HepG2 (cell line): Measurements from ENCODE around the gene HINFP. TPM values are rescaled to one million over a fixed set of nuclear protein-coding genes. Genes with fewer than 3 reads are reported as not detected.

Experiments used
- HNRNPUL1 ChIP-seq: fragments of 200-400 bp; formaldehyde crosslinking; IDR thresholded peaks from 2 replicates; pipeline ENCODE4 v1.6.1; 2017; ENCODE audit warnings: low read depth, mild to moderate bottlenecking, low read length, moderate library complexity
- IRX3 ChIP-seq: sonication (generic); formaldehyde crosslinking; IDR thresholded peaks from 2 replicates; pipeline ENCODE4 v1.8.1; 2023; ENCODE audit warnings: mild to moderate bottlenecking, low read depth, missing genetic modification reagents, borderline replicate concordance
- MIER2 ChIP-seq: IDR thresholded peaks from 2 replicates; pipeline ENCODE4 v1.6.1; 2016; ENCODE audit warnings: missing biosample characterization, missing genetic modification reagents
- NCOR1 ChIP-seq: fragments of 200-600 bp; sonication (generic); IDR thresholded peaks from 2 replicates; pipeline ENCODE4 v1.7.0; 2017; ENCODE audit warnings: antibody characterized with exemption, low read length, borderline replicate concordance
- RBAK ChIP-seq: sonication (generic); formaldehyde crosslinking; IDR thresholded peaks from 2 replicates; pipeline ENCODE4 v1.5.1; 2020; ENCODE audit warnings: mild to moderate bottlenecking, missing genetic modification reagents
- RBFOX2 ChIP-seq: fragments of 200-400 bp; formaldehyde crosslinking; IDR thresholded peaks from 2 replicates; pipeline ENCODE4 v1.6.1; 2017; ENCODE audit warnings: low read depth, mild to moderate bottlenecking, low read length
- THAP11 ChIP-seq: IDR thresholded peaks from 2 replicates; pipeline ENCODE4 v1.6.1; 2016; ENCODE audit warnings: missing biosample characterization, missing genetic modification reagents
- YY1 ChIP-seq: IDR thresholded peaks from 2 replicates; pipeline ENCODE4 v1.6.1; 2011; ENCODE audit warnings: low read length, low read depth, moderate library complexity, mild to moderate bottlenecking; ENCODE audit not compliant: insufficient read depth, insufficient replicate concordance
- ZBTB38 ChIP-seq: sonication (generic); formaldehyde crosslinking; IDR thresholded peaks from 2 replicates; pipeline ENCODE4 v1.5.1; 2020; ENCODE audit warnings: mild to moderate bottlenecking, missing genetic modification reagents
- ZNF317 ChIP-seq: sonication (generic); formaldehyde crosslinking; IDR thresholded peaks from 2 replicates; pipeline ENCODE4 v1.5.0; 2020; ENCODE audit warnings: mild to moderate bottlenecking, missing genetic modification reagents
- ZNF709 ChIP-seq: sonication (generic); formaldehyde crosslinking; IDR thresholded peaks from 2 replicates; pipeline ENCODE4 v1.5.0; 2020; ENCODE audit warnings: mild to moderate bottlenecking, missing genetic modification reagents
- ZNF782 ChIP-seq: sonication (generic); formaldehyde crosslinking; IDR thresholded peaks from 2 replicates; pipeline ENCODE4 v1.4.0; 2020; ENCODE audit warnings: missing genetic modification reagents, mild to moderate bottlenecking, borderline replicate concordance
- ZNF883 ChIP-seq: sonication (generic); formaldehyde crosslinking; IDR thresholded peaks from 2 replicates; pipeline ENCODE4 v1.5.1; 2020; ENCODE audit warnings: mild to moderate bottlenecking, missing genetic modification reagents; ENCODE audit errors: not compliant biosample characterization
- polyA plus RNA-seq, 8 experiments: library from polyadenylated mRNA; depleted of rRNA in 3 of 8; stranded (reverse) in 7 of 8; unstranded in 1 of 8; fragments of >200 nt; fragmentation: Illumina TruSeq in 4 of 8; extraction: Trizol in 4 of 8; gene quantifications; 2 replicates each; pipeline versions ENCODE4 v1.2.1 to v1.2.3, GENCODE V29; 2011 to 2016; ENCODE audit warnings: low read depth in 4 of 8, missing spikeins in 1 of 8, mixed read lengths in 1 of 8; ENCODE audit not compliant: insufficient read depth in 1 of 8
- total RNA-seq, 5 experiments: library from RNA; depleted of rRNA; stranded (reverse); fragments of >200 nt; fragmentation: Illumina TruSeq; extraction: Trizol; gene quantifications; 2 replicates each; pipeline ENCODE4 v1.2.3, GENCODE V29; 2016; ENCODE audit warnings: low read depth in 1 of 5
- TF ChIP-seq, protein P1 (sequence below): sonication (generic); formaldehyde crosslinking; IDR thresholded peaks from 2 replicates; pipeline ENCODE4 v1.8.1; 2022; ENCODE audit warnings: low read depth, mild to moderate bottlenecking, missing genetic modification reagents
- TF ChIP-seq, protein P2 (sequence below): sonication (generic); formaldehyde crosslinking; IDR thresholded peaks from 2 replicates; pipeline ENCODE4 v1.4.0; 2020; ENCODE audit warnings: missing genetic modification reagents
- TF ChIP-seq, protein P3 (sequence below), 2 experiments: fragments of 450-650 bp in 1 of 2; sonication (generic) in 1 of 2; formaldehyde crosslinking; IDR thresholded peaks; 2 replicates each; pipeline versions ENCODE4 v1.5.0 to v1.8.0; 2020 to 2022; ENCODE audit warnings: mild to moderate bottlenecking in 1 of 2, missing genetic modification reagents in 1 of 2
- TF ChIP-seq, protein P4 (sequence below): sonication (generic); formaldehyde crosslinking; IDR thresholded peaks from 2 replicates; pipeline ENCODE4 v1.5.1; 2020; ENCODE audit warnings: missing genetic modification reagents, mild to moderate bottlenecking, borderline replicate concordance
- TF ChIP-seq, protein P5 (sequence below): sonication (generic); formaldehyde crosslinking; IDR thresholded peaks from 2 replicates; pipeline ENCODE4 v1.8.1; 2023; ENCODE audit warnings: missing genetic modification reagents, mild to moderate bottlenecking, borderline replicate concordance
- TF ChIP-seq, protein P6 (sequence below): sonication (generic); formaldehyde crosslinking; IDR thresholded peaks from 2 replicates; pipeline ENCODE4 v1.4.0; 2020; ENCODE audit warnings: missing genetic modification reagents, borderline replicate concordance

HINFP gene
- total and polyA plus RNA-seq, 2 of the 13 experiments (the other 11 are each of a cell fraction or from before 2014, with no cell fraction given): 15.1 to 21.4 TPM

DNA sequence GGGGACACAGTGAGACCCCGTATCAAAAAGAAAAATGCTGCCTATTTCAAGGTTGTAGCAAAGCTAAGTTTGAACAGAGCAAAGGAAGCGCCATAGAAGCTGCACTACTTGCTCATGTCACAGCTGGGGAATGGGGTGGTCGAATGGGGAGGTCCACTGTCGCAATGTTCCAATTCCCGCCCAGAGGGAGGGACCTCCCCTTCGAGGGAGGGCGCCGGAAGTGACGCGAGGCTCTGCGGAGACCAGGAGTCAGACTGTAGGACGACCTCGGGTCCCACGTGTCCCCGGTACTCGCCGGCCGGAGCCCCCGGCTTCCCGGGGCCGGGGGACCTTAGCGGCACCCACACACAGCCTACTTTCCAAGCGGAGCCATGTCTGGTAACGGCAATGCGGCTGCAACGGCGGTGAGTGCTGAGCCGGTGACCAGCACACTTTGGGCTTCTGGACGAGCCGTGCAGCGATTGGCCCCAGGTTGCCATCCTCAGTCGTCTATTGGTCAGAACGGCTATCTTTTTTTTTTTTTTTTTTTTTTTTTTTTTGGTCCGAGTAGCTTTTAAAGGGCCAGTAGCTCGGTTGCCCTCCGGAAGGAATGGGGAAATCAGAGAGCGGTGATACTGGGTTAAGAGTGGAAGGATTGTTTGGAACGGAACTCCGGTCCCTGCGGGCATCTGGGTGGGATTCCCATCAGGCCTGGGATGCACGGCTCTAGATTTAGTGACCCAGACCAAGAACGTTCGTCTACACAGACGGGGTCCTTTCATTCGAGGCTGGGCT lies 36.5 kb upstream of the HINFP start, which contains the start of gene HMBS (continued):
- TF ChIP-seq, protein P1, sequence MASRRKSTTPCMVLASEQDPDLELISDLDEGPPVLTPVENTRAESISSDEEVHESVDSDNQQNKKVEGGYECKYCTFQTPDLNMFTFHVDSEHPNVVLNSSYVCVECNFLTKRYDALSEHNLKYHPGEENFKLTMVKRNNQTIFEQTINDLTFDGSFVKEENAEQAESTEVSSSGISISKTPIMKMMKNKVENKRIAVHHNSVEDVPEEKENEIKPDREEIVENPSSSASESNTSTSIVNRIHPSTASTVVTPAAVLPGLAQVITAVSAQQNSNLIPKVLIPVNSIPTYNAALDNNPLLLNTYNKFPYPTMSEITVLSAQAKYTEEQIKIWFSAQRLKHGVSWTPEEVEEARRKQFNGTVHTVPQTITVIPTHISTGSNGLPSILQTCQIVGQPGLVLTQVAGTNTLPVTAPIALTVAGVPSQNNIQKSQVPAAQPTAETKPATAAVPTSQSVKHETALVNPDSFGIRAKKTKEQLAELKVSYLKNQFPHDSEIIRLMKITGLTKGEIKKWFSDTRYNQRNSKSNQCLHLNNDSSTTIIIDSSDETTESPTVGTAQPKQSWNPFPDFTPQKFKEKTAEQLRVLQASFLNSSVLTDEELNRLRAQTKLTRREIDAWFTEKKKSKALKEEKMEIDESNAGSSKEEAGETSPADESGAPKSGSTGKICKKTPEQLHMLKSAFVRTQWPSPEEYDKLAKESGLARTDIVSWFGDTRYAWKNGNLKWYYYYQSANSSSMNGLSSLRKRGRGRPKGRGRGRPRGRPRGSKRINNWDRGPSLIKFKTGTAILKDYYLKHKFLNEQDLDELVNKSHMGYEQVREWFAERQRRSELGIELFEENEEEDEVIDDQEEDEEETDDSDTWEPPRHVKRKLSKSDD (CRISPR knock-in tag): 0 out of 2 replicates have a peak, but pooled peaks have one; percentile 31
- TF ChIP-seq ZNF883 (CRISPR knock-in tag) (peak; percentile 58), MIER2 (CRISPR knock-in tag) (no peak; the same call in 1 of the 2 replicates), RBAK (CRISPR knock-in tag) (0 out of 2 replicates have a peak, but pooled peaks have one; percentile 16), IRX3 (CRISPR knock-in tag) (no peak; the same call in 1 of the 2 replicates), YY1 (peak; percentile 54), ZBTB38 (CRISPR knock-in tag) (peak; percentile 24; the same call in 1 of the 2 replicates), RBFOX2 (peak; percentile 94), ZNF317 (CRISPR knock-in tag) (peak; percentile 59; the same call in 1 of the 2 replicates), HNRNPUL1 (no peak), ZNF709 (CRISPR knock-in tag) (no peak), THAP11 (CRISPR knock-in tag) (peak; percentile 81), NCOR1 (peak; percentile 31; the same call in 1 of the 2 replicates), ZNF782 (CRISPR knock-in tag) (peak; percentile 87; the same call in 1 of the 2 replicates)
- TF ChIP-seq, protein P2, sequence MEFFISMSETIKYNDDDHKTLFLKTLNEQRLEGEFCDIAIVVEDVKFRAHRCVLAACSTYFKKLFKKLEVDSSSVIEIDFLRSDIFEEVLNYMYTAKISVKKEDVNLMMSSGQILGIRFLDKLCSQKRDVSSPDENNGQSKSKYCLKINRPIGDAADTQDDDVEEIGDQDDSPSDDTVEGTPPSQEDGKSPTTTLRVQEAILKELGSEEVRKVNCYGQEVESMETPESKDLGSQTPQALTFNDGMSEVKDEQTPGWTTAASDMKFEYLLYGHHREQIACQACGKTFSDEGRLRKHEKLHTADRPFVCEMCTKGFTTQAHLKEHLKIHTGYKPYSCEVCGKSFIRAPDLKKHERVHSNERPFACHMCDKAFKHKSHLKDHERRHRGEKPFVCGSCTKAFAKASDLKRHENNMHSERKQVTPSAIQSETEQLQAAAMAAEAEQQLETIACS (CRISPR knock-in tag): no peak
- TF ChIP-seq, protein P3, sequence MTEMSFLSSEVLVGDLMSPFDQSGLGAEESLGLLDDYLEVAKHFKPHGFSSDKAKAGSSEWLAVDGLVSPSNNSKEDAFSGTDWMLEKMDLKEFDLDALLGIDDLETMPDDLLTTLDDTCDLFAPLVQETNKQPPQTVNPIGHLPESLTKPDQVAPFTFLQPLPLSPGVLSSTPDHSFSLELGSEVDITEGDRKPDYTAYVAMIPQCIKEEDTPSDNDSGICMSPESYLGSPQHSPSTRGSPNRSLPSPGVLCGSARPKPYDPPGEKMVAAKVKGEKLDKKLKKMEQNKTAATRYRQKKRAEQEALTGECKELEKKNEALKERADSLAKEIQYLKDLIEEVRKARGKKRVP (CRISPR knock-in tag; IDR thresholded peaks at IDR 0.05): 0 out of 4 replicates have a peak, but pooled peaks of 1 of the 2 experiments have one; percentile 19
- TF ChIP-seq, protein P4, sequence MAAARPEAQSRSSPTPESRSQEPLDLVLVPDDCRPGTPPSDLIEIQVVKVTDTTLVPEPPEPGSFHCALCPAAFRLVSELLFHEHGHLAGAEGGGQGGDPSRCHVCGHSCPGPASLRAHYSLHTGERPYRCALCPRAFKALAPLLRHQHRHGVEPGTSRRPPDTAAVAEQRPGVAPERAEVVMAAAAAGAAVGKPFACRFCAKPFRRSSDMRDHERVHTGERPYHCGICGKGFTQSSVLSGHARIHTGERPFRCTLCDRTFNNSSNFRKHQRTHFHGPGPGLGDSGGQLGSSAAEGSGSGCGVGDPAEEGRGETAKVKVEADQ (CRISPR knock-in tag): peak; percentile 49; the same call in 1 of the 2 replicates
- TF ChIP-seq, protein P5, sequence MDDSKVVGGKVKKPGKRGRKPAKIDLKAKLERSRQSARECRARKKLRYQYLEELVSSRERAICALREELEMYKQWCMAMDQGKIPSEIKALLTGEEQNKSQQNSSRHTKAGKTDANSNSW (CRISPR knock-in tag): 0 out of 2 replicates have a peak, but pooled peaks have one; percentile 64
- TF ChIP-seq, protein P6, sequence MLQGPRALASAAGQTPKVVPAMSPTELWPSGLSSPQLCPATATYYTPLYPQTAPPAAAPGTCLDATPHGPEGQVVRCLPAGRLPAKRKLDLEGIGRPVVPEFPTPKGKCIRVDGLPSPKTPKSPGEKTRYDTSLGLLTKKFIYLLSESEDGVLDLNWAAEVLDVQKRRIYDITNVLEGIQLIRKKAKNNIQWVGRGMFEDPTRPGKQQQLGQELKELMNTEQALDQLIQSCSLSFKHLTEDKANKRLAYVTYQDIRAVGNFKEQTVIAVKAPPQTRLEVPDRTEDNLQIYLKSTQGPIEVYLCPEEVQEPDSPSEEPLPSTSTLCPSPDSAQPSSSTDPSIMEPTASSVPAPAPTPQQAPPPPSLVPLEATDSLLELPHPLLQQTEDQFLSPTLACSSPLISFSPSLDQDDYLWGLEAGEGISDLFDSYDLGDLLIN (CRISPR knock-in tag): peak; percentile 80; the same call in 1 of the 2 replicates
